ENCODE results near the gene TCN1. TPM values are rescaled to one million over a fixed set of nuclear protein-coding genes. Genes with fewer than 3 reads are reported as not detected.
A peak's percentile ranks its signal among the peaks of the same experiment; 100 is the strongest.
"Not testable (repeated sequence)": the region's sequence is repeated elsewhere in the genome, so short reads cannot be mapped to it uniquely, and the experiment has no call there.

Gene TCN1
- polyA plus RNA-seq, 3 donors = 0.16 to 0.34 TPM; not detected in 1

DNA sequence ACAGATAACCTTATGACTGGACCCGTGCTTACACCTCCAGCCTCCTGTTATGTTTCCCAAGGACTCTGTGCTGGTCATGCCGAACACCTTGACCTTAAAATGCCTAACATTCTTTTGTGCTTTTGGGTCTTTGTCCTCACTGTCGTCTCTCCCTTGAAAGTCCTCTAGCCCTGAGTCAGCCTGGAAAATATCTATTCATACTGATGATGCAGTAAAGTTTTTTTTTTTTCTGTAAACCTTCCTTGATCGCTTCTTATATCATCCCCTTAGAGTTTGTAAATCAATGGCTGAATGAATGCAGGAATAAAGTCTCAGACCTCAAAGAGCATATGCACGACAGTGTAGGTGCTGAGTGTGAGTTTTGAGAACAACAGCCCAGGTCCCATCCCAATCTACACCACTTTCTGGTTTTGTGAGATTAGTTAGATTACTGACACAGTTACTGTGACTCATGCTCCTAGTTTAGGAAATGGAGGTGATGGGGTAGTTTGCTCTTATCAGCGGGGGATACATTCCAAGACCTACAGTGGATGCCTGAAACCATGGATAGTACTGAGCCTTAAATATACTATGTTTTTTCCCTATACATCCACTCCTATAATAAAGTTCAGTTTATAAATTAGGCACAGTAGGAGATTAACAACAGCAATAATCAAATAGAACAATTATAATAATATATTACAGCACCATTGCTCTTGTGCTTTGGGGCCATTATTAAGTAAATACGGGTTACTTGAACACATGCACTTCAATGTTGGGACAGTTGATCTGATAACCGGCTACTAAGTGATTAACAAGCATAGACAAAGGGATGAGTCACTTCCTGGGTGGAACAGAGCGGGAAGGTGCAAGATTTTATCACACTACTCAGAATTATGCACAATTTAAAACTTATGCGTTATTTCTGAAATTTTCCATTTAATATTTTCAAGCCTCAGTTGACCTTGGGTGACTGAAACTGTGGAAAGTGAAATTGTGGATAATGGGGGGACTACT is 8.6 kb downstream of the TCN1 start:
- no peak for DNase-seq

DNA sequence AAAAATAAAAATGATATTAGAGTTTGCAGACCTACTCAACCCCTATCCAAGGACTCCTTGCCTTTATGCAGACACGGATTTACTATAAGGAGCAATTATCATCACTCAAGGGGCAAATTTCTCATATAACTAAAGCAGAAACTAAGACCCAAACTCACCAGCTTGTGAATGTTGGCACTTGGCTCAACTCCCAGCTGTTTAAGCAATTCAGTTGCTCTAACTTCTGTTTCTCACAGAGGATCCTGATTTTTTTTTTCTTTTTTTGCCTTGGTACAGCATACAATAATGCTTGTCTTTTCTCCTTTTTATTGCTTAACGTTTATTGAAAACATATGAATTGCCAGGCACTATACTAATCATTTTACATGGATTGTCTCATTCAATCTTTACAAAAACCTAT is 11.4 kb downstream of the TCN1 start:
- DNase-seq = no peak

DNA sequence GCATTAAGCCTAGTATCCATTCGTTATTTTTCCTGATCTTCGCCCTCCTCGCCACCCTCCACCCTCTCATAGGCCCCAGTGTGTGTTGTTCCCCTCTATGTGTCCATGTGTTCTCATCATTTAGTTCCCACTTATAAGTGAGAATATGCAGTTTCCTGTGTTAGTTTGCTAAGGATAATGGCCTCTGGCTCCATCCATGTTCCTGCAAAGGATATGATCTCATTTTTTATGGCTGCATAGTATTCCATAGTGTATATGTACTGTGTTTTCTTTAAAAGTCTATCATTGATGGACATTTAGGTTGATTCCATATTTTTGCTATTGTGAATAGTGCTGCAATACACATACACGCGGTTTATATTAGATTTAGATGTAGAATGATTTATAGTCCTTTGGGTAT is 14.9 kb downstream of the TCN1 start:
- not testable (repeated sequence) for DNase-seq

DNA sequence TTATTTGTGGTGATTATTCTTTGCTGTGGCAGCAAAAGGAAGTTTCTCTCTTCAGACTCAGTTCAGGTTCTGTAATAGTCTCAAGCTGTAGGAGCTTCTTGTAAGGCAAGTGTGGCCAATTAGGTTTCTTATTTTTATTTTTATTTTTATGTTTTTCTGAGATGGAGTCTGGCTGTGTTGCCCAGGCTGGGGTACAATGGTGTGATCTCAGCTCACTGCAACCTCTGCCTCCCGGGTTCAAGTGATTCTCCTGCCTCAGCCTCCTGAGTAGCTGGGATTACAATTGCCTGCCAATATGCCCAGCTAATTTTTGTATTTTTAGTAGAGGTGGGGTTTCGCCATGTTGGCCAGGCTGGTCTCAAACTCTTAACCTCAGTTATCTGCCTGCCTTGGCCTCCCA is 16.7 kb downstream of the TCN1 start:
- not testable (repeated sequence) for DNase-seq

DNA sequence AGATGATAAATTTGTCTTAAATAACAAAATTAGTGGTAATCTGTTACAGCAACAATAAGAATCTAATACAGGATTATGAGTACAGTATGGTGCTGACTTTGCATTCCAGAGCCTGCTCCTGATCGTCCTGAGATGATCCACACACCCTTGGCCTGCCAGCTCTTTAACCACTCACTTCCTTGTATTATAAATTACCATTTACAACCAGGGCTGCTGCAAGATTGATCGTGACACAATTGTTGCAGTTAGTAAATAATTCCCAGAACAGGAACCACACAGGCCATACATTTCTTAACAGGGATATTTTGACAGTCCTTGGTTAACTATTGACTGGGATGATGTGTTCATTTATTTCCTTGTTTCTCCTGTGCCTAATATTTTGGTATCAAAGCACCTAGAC is 17.2 kb downstream of the TCN1 start:
- peak; percentile 10 for DNase-seq

DNA sequence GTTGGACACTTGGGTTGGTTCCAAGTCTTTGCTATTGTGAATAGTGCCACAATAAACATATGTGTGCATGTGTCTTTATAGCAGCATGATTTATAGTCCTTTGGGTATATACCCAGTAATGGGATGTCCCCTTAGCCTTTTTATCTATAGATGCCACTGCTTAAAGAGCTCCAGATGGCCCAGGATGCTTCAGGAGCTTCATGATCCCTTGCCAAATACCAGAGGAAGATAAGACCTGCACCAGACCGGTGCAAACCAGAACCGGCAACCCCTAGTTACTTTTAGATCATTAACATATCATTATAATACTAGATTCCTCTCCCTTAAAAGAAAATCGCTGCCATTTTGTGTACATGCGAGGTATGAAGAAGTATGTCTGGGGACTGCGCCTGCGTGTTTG is 17.8 kb downstream of the TCN1 start:
- not testable (repeated sequence) for DNase-seq

DNA sequence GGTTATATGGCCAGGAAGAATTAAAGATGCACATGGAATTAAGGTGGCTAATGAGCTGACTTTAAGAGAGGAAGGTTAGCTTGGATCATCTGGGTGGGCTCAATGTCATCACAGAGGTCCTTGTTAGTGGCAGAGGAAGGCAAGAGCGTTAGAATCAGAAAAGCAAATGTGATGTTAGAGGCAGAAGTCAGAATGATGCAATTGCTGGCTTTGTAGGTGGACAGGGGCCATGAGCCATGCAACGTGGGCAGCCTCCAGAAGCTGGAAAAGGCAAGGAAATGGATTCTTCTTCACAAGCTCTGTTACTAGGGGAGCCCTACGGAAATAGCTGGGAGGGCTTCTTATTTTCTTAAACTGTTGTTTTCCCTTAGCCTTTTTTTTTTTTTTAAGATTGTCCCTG is 18.7 kb downstream of the TCN1 start:
- DNase-seq = no peak

DNA sequence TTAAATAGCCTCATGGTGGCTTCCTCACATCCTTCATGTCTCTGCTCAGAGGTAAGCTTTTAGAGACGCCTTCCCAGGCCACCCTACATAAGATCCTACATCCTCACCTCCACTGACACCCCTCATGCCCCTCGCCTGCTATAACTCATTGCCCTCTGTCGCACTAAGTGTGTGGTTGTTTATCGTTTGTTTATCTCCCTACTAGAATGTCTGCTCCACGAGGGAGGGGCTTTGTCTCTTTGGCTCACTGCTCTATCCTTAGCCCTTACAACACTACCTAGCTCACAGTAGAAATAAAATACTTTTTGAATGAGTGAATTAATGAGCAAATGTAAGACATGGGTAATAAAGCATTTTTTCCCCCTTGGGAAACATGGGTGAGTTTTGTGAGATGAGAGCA is 19.7 kb downstream of the TCN1 start:
- no peak for DNase-seq

DNA sequence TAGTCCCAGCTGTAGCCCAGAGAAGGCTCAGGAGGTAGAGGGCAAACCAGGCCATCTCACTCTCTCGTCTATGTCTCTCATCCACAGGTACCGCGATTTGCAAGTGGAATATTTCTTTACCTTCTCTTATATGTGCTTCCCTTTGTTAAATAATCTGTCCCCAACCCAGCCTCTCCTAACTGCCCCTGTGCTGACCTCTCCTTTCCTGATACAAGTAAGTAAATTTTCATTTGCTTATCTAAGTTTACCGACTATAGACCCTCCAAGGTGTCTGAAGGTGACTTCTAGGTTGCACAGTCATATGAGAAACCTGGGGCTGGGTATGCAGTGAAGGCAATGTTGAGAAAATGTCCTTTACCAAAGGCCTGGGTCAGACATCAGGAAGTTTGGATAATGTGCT is 20.9 kb downstream of the TCN1 start, which contains the start of gene CBLIF:
TSS of gene CBLIF (minus strand) at position 101 of the 400 bp plus-strand sequence. CDS start at position 55, 46 bp downstream.
- DNase-seq = no peak

DNA sequence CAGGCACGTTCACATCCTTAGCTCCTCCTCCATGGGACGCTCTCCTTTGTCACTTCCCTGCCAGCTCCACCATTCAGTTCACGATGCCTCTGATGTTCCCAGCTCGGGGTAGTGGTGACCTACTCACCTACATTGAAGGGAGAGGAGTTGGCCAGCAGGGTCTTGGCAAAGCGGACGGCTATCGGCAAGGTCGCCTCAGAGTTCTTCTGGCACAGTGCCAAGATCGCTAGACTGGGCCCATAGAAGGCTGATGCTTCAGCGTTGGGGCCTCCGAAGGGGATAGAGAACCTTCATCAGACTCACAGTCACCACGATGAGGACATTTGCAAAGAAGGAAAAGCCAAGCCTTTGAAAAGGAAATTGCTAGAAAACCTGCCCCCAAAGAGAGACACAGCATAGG is 24.0 kb downstream of the TCN1 start:
- DNase-seq = no peak

DNA sequence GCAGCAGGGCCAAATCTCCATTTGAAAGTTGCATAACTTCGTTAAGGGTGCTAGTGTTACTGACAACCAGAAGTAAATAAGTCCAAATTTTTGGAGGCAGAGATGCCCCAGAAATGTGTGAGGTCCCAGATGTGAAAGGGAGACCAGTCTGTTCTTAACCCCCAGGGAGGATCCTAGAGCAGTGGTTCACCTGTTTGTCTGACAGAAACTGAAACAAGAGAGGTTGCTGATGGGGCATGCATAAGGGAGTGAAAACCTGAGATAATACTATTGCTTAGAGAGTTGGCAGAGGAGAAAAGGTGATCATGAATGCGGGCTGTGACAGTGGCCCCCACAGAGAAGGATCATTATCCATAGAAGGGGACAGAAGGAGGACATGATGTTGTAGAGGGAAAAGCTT is 24.8 kb downstream of the TCN1 start:
- DNase-seq = no peak

DNA sequence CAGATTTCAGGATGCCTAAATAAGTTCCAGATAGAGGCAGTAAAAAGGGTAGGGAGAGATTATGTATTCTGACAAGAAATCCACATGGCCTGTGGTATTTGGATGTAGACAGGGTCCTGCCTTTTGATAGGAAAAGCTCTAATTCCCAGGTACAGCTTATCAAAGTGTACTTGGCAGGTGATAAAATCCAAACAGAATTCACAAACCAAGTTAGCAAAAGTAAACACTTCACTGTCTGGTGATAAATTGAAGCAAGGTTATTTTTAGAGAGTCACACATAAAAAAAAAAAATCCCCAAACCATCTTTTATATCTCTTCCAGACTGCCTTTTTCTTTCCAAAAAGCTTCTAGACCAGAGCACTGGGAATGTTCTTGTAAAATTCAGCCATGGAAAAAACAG is 26.7 kb downstream of the TCN1 start:
- no peak for DNase-seq

DNA sequence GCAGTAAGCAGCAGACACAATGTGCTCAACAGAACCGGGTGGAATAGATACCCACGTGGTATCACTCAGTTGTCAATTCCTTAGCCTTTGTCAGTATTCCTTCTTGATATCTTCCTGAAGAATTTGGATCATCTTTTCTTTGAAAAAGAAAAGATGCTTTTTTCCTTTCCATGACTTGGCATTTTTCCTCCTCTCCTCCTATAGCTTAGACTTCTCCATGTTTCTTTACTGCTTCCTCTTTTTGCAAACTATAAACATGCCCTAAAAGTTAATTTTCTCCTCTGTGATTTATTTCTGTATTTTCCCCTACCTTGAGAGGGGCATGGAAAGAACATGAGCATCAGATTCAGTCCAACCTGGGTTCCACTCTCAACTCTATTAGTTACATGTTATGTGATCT is 32.7 kb downstream of the TCN1 start:
- no peak for DNase-seq

DNA sequence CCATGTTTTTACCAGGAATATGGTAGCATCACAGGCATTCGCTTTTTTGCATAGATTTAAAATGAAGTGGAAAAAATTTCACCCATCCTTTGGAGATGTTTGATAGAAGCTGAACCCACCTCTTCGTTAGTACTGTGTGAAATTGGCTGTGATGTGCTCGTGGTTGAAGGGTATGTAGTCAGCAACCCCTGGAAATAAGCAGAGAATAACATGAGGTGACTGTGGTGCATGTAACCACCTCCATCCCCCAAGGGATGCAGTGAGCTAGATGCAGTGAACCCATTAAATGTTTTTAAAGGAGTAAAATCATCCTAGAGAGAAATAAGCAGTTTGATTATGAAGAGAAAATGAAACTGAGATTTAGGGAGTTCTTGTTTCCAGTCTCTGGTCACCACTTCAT is 36.9 kb downstream of the TCN1 start:
- no peak for DNase-seq

DNA sequence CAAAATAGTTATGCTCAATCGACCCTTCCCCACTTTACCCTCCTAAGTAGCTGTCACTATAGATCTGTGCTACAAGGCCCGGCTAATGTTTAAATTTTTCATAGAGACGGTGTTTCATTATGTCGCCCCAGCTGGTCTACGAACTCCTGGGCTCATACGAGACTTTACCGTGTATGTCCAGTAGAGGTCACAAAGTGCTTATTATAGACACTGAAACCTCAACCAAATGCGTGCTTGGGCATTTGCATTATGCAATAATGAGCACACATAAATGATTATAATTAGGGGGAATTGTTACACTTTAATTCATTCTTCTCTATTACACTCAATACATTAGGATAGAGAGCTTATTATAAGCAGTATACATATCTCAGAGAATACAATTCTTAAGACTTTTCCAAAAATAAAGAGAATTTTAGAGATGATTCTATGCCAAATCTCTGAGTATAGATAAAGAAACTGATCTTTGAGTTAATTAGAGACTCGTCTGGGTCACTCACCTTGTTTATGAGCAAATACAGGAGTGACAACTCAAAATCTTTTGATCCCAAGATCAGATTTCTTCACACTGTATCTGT is 43.2 kb downstream of the TCN1 start:
- peak; percentile 20 for DNase-seq

DNA sequence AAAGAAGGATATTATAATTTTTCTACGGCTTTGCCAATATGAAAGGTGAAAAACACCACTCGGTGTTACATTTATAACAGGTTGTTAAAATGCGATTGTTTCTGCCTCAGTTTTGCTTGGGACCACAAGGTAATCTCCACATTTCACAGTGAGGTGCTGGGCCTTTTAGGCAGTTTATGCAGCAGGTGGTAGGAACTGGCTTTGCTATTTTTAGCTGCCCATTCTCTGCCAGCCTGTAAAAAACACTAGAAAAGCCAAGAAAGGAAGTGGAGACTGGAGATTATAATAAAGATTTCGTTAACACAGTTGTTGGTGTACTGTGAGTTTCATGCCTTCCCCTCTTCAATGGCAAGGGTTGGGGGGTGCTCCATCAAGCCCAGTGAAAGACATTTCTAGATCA is 47.7 kb downstream of the TCN1 start:
- no peak for DNase-seq

DNA sequence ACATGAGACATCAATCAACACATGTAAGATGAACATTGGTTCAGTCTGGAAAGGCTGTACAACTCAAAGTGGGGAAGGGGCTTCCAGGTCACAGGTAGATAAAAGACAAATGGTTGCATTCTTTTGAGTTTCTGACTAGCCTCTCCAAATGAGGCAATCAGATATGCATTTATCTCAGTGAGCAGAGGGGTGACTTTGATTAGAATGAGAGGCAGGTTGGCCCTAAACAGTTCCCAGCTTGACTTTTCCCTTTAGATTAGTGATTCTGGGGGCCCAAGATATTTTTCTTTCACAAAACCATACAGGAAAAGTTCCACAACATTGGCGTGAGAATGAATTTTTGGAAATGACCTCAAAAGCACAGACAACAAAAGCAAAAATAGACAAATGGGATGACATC is 49.9 kb downstream of the TCN1 start:
- DNase-seq = not testable (repeated sequence)

DNA sequence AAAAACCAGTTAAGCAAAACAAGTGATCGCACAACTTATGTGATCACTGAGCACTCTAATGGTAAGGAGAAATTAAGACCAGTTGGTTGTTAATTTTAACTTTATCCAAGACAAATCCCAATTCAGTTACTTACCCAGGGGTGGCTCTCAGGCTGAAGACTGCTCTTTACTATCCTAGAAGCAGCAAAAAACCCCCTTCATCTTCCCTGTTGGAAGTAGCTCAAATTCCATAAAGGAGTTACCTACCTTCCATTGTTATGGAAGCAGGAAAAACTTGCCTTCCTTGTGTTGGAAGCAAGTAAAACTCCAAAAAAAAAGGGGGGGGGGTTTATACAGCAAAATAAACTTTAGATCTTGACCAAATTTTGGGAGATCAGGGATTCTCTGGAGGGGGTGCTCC is 50.5 kb downstream of the TCN1 start:
- DNase-seq = no peak

DNA sequence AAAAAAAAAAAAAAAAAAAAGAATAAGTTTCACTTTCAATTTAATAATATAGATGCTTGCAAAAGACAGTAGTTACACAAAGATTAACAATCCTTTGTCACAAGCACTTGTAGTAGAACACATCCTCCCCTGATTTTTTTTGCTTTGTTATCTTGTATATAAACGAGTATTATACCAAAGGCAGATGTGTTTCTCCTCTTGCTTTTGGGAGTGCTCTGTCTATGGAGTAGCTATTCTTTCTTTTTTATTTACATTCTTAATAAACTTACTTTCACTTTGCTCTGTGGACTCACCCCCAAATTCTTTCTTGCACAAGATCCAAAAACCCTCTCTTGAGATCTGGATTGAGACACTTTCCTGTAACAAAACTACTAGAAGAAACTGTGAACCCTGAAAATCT is 52.3 kb downstream of the TCN1 start:
- no peak for DNase-seq

DNA sequence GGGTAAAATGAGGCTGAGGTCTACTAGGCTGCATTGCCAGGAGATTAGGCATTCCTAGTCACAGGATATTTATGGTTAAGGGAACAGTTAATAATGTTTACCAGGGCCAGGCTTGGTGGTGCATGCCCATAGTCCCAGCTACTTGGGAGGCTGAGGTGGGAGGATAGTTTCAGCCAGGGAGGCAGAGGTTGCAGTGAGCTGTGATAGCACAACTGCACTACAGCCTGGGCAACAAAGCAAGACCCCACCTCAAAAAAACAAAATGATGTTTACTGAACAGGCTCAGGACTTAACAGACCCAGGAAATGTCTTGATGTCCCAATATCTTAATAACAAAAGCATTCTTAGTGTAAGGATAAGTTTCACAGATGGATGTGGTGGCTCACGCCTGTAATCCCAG is 52.9 kb downstream of the TCN1 start:
- DNase-seq = no peak

DNA sequence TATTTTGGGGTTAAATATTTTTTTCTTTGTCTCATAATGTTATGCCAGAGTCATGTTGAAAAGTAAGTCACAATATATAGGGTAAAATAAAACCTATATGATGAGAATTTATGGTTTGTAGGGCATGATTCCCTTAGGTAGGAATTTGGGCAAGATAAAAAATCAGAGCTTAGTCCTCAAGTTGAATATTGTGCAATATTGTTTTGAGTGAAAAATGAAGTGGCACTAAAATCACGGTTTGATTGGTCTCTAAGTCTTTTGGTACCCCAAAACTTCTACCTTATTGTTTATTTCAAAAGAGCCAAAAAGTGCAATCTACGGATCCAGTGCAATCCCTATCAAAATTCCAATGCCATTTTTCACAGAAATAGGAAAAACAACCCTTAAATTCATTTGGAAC is 54.1 kb downstream of the TCN1 start:
- DNase-seq = no peak

DNA sequence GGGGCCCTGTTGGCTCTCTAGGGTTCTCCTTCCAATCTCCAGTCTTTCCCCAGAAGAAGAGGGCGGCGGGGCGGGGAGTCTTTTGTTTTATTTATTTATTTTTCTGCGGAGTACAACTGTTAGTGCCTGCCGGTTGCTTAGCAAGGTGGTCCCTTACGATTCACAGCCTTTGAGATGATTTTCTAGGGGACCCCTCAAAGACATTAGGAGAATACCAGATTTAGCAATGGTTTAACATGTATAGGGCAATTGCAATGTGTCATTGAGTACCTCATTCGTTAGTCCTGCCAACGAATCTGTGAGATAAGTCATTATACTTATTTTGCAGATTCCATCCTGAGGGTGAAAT is 55.4 kb downstream of the TCN1 start:
- DNase-seq = no peak

DNA sequence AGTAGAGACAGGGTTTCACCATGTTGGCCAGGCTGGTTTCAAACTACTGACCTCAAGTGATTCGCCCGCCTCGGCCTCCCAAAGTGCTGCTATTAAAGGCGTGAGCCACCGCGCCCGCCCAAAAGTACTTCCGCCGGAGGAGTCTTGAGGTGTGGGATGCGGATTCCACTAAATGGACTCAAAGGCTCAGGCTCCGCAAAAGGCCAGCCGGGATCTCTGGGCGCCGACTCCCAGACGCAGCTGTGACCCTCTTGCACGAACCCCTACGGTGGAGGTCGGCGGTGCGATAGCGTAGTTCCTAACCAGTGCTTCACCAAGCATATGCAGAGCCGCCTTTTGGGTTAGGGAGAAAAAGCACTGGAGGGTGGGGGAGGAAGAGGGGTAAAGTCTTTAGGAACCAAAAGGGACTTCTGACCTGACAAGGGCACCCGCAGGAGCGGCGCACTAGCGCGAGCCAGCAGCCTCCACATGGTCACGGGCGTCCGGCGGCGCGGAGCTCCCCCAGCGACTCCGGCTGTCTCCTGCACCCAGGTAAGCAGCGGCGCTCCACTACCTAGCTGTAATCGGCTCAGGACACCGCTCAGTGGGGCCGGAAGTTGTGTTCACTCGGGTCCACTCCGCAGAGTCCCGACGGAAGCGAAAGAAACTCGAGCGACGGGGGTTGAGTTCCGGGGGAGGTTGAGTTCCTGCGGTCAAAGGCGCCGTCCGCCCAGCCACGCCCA is 55.9 kb downstream of the TCN1 start, which contains the start of gene MRPL16:
TSS of gene MRPL16 (minus strand) at position 590 of the 722 bp plus-strand sequence. CDS start at position 470, 120 bp downstream.
- DNase-seq = peak; percentile 90

Measured in renal pelvis (tissue), 4 donors.